Subcutaneous abdominal adipose tissue (tissue), 5 donors: ENCODE data around the gene SOD1.

Source experiments
- H3K27ac ChIP-seq: one replicate; pipeline ENCODE4 v1.7.0; 2013; ENCODE audit warnings: low read depth, mild to moderate bottlenecking, inconsistent platforms, low read length, moderate library complexity
- H3K27me3 ChIP-seq, 5 donors: one replicate each; pipeline ENCODE4 v1.7.0; 2013; ENCODE audit warnings: low read length in 5 of 5, inconsistent platforms in 1 of 5; ENCODE audit not compliant: control insufficient read depth in 5 of 5, insufficient read depth in 4 of 5
- H3K36me3 ChIP-seq, 5 donors: one replicate each; pipeline ENCODE4 v1.7.0; 2013; ENCODE audit warnings: low read length in 5 of 5; ENCODE audit not compliant: control insufficient read depth in 5 of 5, insufficient read depth in 5 of 5
- H3K4me1 ChIP-seq, 5 donors: one replicate each; pipeline ENCODE4 v1.7.0; 2013; ENCODE audit warnings: low read length in 5 of 5, mild to moderate bottlenecking in 3 of 5, moderate library complexity in 1 of 5; ENCODE audit not compliant: control insufficient read depth in 5 of 5, insufficient read depth in 5 of 5
- H3K4me3 ChIP-seq, 5 donors: one replicate each; pipeline ENCODE4 v1.7.0; 2013; ENCODE audit warnings: low read length in 5 of 5, low read depth in 1 of 5
- H3K9ac ChIP-seq, 5 donors: one replicate each; pipeline ENCODE4 v1.7.0; 2013; ENCODE audit warnings: low read length in 5 of 5, mild to moderate bottlenecking in 4 of 5, moderate library complexity in 3 of 5
- H3K9me3 ChIP-seq, 5 donors: one replicate each; pipeline ENCODE4 v1.7.0; 2013; ENCODE audit warnings: low read length in 5 of 5; ENCODE audit not compliant: control insufficient read depth in 5 of 5
- donor health status: healthy.
- donor health status: healthy.
- donor health status: healthy.
- donor health status: healthy.
- donor health status: healthy.

Gene SOD1

DNA sequence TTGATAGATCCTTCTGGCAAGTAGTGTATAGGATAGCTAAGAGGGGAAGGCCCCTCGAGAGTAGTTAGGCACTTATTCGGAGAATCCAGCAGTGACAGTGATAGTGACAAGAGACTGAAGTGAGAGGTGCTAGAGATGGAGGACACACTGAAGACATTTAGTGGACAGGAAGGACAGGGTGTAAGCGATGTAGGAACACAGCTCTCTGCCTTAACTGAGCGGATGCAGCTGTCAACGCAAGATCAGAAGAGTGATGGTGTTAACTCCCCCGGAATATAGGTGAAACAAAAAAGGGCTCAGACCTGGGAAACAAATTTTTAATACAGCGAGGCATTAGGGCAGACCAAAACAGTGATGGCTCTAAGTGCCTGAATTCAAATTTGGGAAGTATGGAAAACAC lies 15.8 kb downstream of the SOD1 start:
- Histone ChIP-seq H3K36me3 (peaks cover 13 to 33% (median 18%) of the 10 kb centered on the region in 5 donors), H3K4me3 (no peak overlapping the region), H3K27me3 (no peaks in the 10 kb centered on the region), H3K27ac (no peak overlapping the region), H3K9me3 (no peaks in the 10 kb centered on the region), H3K4me1 (peaks cover 0 to 6% (median 0%) of the 10 kb centered on the region in 5 donors), H3K9ac (no peak overlapping the region)

DNA sequence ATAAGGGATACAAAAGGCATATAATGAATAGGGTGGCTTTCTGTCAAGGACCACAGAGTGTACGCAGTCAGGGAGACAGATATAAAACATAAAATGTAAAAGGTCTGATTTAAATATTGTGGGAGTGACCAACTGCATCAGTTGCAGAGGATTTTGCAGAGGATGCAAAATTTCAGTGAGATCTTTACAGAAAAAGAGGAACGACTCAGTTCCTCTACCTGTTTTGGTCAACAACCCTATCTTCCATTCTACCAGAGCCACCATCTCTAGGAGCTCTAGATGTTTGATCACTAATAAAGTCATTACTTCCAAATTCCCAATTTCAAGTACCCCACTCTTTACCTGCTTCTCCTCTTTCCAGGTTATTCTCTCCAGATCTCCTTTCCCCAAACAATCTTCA lies 16.5 kb downstream of the SOD1 start:
- H3K36me3 ChIP-seq: peaks cover 13 to 30% (median 14%) of the 10 kb centered on the region in 5 donors
- H3K27me3 ChIP-seq: no peaks in the 10 kb centered on the region
- H3K9me3 ChIP-seq: no peaks in the 10 kb centered on the region
- no peak overlapping the region for H3K27ac ChIP-seq
- no peak overlapping the region for H3K9ac ChIP-seq
- peaks cover 0 to 5% (median 0%) of the 10 kb centered on the region in 5 donors for H3K4me1 ChIP-seq
- H3K4me3 ChIP-seq: no peak overlapping the region

DNA sequence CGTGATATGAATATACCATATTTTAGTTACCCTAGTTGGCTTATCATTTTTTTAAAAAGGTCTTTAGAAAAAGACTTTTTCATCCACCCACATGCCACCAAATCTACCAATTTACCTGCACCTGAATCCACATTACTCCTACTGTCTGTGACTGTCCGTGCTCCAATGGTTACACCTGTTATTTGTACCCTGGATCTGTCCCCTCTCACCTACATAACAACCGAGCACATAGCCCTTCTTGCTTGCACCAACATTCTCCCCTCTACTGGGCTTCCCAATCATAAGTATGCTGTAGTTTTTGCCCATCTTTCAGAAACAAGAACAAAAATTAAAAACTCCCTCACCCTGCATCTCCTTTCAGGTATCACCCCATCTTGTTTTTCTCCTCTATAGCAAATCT lies 17.6 kb downstream of the SOD1 start:
- no peak overlapping the region for H3K9ac ChIP-seq
- H3K27me3 ChIP-seq: no peaks in the 10 kb centered on the region
- no peak overlapping the region for H3K4me3 ChIP-seq
- peaks cover 4 to 20% (median 9%) of the 10 kb centered on the region in 5 donors for H3K36me3 ChIP-seq
- H3K9me3 ChIP-seq: no peaks in the 10 kb centered on the region
- H3K4me1 ChIP-seq: peaks cover 0 to 5% (median 0%) of the 10 kb centered on the region in 5 donors
- H3K27ac ChIP-seq: no peak overlapping the region

DNA sequence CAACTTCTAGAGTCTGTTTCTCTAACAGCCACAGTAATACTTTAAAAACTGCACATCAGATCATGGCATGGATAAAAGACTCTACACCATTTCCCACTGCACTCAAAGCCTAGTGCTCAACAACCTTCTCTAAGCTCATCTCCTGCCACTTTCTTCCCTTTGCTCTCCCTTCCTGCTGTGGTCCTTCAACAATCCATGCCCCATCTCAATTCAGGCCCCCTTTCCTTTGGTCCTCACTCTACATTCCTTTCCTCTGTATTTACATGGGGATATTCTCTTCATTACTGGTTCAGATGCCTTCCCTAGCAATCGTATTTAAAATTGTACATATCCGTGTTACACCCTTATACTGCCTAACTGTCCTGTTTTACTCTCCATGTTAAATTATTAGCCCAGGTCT lies 19.0 kb downstream of the SOD1 start:
- Histone ChIP-seq H3K4me1 (peaks cover 0 to under 1% (median 0%) of the 10 kb centered on the region in 5 donors), H3K36me3 (peaks cover 12 to 32% (median 19%) of the 10 kb centered on the region in 5 donors), H3K9ac (no peak overlapping the region), H3K27me3 (no peaks in the 10 kb centered on the region), H3K9me3 (no peaks in the 10 kb centered on the region), H3K27ac (no peak overlapping the region), H3K4me3 (no peak overlapping the region)

DNA sequence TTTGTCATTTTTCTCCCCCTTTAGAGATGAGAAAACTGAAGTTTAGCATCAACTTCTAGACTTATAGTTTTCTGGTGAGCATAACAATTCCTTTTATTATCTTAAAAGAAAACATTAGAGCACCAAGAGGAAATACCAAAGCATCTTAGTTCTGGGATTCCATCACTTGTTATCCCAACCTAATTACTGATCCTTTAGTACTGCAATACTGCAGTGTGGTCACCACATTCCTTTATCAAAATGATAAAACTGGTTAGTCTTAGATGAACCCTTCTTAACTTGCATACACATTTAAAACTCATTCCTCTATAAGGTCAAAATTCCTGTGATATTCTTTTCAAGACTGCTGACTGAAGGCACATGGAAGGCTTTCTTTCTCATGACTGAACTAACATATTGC lies 23.1 kb downstream of the SOD1 start:
- H3K27ac ChIP-seq: no peak overlapping the region
- H3K36me3 ChIP-seq: peaks cover 40 to 64% (median 52%) of the 10 kb centered on the region in 5 donors

DNA sequence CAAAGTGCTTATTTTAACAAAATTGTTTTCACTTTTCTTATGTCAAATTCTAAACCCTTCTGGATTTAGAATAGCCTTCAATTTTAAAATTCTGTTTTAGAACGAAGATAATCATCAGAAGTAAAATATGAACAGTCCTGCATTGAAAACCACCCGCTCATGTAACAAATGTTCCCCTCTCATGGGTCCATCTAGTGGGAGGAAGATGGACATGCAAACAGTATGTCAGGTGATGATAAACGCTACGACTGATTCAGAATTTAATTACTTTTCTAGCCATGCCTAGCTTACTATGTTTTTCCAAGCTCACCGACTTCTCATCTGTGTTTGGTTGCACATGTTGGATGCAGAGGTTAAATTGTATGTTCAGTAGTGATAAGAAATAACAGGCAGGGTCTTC lies 23.5 kb downstream of the SOD1 start:
- H3K27ac ChIP-seq: no peak overlapping the region
- no peaks in the 10 kb centered on the region for H3K4me1 ChIP-seq
- no peaks in the 10 kb centered on the region for H3K27me3 ChIP-seq
- no peaks in the 10 kb centered on the region for H3K9me3 ChIP-seq
- peaks cover 43 to 67% (median 53%) of the 10 kb centered on the region in 5 donors for H3K36me3 ChIP-seq
- no peak overlapping the region for H3K4me3 ChIP-seq
- H3K9ac ChIP-seq: no peak overlapping the region

More for the DNA sequence above, 23.1 kb downstream of the SOD1 start:
- Histone ChIP-seq H3K9me3 (no peaks in the 10 kb centered on the region), H3K27me3 (no peaks in the 10 kb centered on the region), H3K4me3 (no peak overlapping the region), H3K4me1 (no peaks in the 10 kb centered on the region), H3K9ac (no peak overlapping the region)

DNA sequence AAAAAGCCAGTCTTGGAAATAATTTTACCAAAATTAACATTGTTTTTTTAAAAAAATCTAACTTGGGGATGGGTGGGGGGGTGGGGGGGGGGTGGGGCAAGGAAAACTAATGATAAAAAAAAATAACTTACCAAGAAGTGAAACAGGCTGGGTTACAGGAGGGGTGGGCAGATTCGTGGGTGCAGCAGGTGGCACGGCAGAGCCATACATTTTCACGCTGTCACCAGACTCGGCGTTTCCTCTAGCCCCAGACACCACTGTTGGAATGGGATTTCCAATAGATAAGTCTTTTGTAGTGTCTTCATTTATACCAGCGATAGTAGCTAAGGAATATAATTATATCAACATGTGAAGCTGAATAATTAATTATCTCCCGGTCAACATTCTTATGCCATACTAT lies 25.4 kb downstream of the SOD1 start:
- Histone ChIP-seq H3K27me3 (no peaks in the 10 kb centered on the region), H3K4me1 (no peaks in the 10 kb centered on the region), H3K4me3 (no peak overlapping the region), H3K36me3 (peaks cover 54 to 78% (median 59%) of the 10 kb centered on the region in 5 donors), H3K9me3 (no peaks in the 10 kb centered on the region), H3K9ac (no peak overlapping the region), H3K27ac (no peak overlapping the region)

DNA sequence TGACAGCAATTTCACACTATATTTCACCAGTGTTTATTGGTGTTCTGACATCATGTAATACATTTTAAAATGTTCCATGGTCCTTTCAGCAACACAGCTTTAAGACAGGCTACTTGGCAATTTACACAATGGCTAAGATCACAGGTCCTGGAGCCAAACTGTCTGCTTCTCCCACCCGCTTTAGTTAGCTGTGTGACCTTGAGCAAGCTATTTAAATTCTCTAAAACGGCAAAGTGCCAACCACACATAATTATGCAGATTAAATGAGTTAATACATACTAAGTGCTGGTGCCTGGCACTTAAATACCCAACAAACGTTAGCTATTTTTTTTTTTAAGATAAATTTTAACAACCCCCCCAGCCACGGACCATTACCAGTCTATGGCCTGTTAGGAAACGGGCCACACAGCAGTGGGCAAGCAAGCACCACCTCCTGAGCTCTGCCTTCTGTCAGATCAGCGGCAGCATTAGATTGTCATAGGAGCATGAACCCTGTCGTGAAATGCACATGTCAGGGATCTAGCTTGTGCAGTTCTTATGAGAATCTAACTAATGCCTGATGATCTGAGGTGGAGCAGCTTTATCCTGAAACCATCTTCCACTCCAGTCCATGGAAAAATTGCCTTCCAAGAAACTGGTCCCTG lies 26.9 kb downstream of the SOD1 start:
- Histone ChIP-seq H3K27ac (no peak overlapping the region), H3K36me3 (peaks cover 61 to 89% (median 72%) of the 10 kb centered on the region in 5 donors)

DNA sequence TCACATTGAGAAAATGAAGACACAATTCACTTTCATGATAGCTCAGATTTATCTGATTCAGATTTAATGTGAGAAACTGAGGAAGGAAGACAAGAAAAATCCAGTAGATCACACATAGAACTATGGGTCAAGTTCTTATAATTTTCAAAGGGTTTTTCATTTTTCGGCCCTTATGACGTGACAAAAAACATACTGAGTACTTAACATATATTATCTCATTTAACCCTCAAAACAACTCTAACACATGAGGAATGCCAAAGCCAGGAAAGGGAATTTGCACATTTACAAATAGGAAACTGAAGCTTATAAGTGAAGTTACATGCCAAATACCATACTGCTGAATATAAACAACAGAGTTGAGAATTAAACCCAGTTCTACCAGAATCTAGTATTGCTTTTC lies 27.6 kb downstream of the SOD1 start:
- Histone ChIP-seq H3K4me1 (no peaks in the 10 kb centered on the region), H3K27ac (no peak overlapping the region), H3K36me3 (peaks cover 60 to 96% (median 77%) of the 10 kb centered on the region in 5 donors), H3K9me3 (no peaks in the 10 kb centered on the region), H3K4me3 (no peak overlapping the region), H3K9ac (no peak overlapping the region), H3K27me3 (no peaks in the 10 kb centered on the region)

More for the DNA sequence above, 26.9 kb downstream of the SOD1 start:
- no peaks in the 10 kb centered on the region for H3K9me3 ChIP-seq
- no peak overlapping the region for H3K9ac ChIP-seq
- no peak overlapping the region for H3K4me3 ChIP-seq
- H3K4me1 ChIP-seq: no peaks in the 10 kb centered on the region
- no peaks in the 10 kb centered on the region for H3K27me3 ChIP-seq

DNA sequence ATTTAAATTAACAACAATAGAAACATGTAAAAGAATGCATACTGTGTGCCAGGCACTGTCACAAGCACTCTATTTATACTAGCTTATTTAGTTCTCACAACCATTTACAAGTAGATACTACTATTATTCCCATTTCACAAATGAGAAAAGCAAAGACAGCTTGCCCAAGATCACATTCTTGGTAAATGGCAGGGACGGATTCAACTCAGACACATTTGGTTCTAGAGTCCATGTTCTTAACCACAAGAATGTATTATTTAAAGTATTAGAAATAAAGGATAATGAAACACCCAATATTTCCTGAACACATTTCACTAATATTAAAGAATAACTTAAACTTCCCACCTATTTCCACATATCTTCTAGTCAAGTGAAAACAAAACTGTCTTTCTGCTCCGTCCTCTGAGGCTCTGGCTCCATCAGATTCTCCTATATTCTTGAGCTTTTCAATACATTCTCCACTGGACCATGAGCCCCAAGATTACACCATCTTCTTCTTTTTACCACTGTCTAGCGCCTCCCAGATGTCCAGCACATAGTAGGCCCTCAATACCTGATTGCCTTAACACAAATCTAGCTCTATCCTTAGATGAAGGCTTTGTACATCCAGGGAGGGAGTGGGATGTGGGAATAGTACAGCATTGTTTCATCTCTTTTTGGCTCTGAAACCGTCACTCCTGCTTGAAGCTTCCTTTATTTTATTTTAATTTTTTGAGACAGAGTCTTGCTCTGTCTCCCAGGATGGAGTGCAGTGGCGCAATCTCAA lies 29.3 kb downstream of the SOD1 start:
- H3K27ac ChIP-seq: no peak overlapping the region
- H3K9ac ChIP-seq: no peak overlapping the region
- H3K27me3 ChIP-seq: no peaks in the 10 kb centered on the region
- H3K9me3 ChIP-seq: no peaks in the 10 kb centered on the region
- no peak overlapping the region for H3K4me3 ChIP-seq
- peaks cover 64 to 96% (median 76%) of the 10 kb centered on the region in 5 donors for H3K36me3 ChIP-seq
- H3K4me1 ChIP-seq: no peaks in the 10 kb centered on the region
